HG02642 (cell line): Measurements from ENCODE around the gene P2RX6.

Experiments
- ATAC-seq: cut with Tn5 transposase; IDR thresholded peaks from one replicate; pipeline ENCODE4 v1.9.1; 2021; ENCODE audit warnings: mild to moderate bottlenecking; ENCODE audit not compliant: unreplicated experiment, poor library complexity

Gene P2RX6

DNA sequence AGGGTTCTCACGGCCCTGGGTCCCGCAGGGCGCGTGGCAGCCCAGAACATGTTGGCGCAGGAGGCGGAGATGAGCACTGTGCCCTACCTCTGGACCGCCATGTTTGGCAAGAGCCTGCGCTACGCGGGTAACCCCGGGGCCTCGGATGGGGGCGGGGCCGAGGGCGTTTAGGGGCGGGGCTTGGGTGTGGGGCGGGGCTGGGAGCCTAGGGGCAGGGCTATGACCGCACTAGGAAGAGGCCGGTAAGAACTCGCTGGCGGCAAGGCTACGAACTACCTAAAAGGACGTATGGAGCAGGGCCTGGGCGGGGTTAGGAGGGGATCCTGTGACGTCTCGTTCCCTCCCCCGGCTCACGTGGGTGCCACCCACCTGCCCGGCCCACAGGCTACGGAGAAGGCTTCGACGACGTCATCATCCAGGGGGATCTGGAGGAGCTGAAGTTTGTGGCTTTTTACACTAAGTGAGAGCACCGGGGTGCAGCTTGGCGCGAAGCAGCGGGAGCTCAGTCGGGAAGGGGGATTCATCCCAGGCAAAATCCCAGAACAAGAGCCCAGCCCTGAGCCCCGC lies 35.6 kb upstream of the P2RX6 start:
- ATAC-seq, result no peak

DNA sequence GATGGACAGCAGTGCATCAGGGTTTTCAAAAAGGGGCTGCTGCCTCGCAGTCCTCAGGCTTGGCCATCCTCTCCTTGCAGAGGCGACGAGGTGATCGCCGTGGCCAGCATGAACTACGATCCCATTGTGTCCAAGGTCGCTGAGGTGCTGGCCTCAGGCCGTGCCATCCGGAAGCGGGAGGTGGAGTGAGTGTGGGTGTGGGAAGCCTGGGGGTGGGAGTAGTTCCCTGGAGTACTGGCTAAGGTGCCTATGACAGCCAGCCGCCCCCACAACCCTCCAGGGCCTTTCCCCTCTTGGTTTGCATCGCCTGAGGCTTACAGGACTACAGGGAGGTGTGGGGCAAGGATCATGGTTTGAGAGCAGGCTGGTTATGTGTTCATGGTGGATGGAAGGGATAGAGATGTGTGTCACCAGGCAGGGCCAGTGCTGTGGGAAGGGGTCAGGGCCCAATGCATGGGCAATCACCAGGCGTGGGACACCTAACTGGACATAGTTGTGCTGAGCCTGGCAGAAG lies 35.0 kb upstream of the P2RX6 start:
- no peak for ATAC-seq

DNA sequence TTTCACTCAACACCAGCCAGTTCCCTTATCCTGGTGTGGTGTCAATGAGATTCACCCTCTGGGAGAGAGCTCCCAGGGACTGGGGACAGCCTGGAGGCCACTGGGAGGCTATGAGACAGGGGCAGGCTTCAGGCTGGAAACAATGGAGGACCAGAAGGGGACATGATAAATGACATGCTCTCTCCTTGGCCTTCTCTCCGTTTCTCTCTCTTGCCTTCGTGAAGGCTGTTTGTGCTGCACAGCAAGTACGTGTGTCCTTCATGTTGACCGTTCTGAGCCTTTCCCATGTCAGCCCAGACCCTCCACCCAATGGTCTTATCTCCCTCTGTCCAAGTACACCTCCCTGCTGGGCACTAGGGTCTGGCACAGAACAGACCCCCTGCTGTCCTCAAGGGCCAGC lies 34.4 kb upstream of the P2RX6 start:
- no peak for ATAC-seq

DNA sequence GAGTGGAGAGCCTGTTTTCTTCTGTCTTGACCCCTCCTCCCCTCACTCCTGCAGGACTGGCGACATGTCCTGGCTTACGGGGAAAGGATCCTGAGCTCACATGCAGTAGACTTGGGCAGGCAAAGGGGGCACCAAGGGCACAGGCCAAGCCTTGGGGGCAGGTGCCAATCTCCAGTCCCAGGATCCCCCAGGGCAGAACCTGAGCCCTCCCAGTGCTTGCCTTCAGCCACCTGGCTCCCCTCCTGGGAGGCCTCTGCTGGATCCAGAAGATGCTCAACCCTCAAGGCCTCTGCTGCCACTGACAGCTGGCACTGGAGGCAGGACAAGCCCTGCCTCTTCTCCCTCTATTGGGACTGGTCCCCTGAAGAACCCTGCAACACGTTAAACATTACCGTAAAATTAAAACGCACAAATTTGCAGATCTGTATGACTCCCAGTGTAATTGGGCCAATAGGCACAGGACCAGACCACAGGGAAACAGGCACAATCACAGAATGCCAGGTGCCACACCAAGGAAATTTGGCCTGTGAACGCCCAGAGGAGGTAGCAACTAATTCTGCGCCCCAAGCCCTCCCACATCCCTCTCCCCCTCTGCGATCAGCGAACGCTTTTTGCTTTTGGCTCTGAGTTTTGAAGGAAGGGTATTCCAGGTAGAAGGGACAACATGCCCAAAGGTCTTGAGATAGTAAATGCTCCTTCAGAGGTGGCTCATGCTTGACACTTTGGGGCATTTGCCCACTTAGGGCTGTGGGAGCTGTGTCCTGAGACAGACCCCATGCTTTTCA lies 33.8 kb upstream of the P2RX6 start:
- ATAC-seq, result no peak

DNA sequence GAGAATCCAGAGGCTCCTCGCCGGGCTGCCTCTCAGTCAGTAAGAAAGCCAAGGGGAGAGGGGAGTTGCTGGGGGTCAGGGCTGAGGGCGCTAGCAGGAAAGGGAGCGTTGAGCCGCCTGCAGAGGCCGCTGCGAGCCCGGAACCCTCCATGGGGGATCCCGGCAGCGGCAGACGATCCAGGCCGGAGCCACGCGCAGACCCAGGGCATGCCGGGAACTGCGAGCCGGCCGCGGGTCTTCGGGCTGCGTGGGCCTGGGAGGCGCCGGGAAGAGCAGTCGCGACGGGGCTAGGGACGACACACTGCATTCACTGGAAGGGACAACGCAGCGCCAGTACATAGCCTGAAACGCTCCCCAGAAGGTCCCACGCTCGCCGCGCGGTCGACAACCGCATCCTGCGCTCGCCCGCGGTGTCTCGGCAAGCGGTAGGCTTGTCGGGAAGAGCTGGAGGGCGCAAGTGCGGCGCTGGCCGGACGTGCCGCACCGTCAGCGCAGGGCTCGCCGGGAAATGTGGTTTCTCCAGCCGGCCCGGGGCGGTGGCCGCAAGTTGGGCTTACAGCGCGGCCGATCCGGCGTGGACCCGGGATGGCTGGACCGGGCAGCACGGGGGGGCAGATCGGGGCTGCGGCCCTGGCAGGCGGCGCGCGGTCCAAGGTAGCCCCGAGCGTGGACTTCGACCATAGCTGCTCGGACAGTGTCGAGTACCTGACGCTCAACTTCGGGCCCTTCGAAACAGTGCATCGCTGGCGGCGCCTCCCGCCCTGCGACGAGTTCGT lies 33.0 kb upstream of the P2RX6 start, which contains the start of gene LZTR1:
LZTR1 (plus strand) TSS at position 511 of the 776 bp plus-strand sequence; CDS start at position 586, 75 bp downstream.
- ATAC-seq, result peak; percentile 83

DNA sequence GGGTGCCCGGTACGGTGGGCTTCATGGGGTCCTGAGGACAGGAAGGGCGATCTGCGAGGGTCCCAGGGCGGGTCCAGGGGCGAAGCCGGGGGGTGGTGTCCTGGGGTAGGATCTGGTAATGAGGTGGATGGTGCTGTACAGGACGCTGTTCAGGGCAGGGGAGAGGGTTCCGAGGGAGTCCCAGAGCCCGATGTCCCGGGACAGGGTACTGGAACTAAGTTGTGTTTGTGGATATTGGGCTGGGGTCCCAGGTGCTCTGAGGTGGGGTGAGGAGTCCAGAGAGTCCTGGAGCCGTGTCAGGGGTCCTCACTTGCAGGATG lies 32.4 kb upstream of the P2RX6 start:
- ATAC-seq, result peak; percentile 18

DNA sequence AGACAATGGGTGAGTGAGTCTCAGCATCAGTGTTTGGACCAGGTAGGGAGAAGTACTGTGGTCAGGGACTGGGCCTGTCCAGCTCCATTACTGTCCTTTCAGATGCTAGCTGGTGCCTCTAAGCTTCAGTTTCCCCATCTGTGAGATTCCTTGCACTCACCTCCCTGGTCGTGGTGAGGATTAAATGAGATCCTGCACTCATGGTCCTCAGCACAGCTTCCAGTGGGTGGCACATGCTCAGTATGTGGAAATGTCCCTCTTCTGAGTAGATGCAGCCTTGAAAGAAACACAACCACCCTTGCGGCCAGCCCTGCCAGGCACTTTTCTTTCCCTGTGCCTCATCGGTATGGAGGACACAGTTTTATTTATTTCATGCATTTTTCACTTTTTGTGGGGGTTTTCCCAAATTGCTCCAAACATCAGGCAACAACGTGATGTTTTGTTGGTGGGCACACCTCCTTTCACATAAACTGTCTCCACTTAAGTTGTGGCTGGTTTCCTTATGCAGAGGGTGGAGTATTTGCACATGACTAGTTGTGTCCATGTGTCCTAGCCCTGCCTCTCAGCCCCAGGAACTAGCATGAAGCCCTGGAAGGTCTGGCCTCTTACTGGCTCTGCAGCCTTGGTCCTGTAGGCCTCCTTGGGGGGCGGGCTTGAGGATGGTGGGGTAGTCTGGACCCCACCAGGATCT lies 31.7 kb upstream of the P2RX6 start:
- no peak for ATAC-seq

DNA sequence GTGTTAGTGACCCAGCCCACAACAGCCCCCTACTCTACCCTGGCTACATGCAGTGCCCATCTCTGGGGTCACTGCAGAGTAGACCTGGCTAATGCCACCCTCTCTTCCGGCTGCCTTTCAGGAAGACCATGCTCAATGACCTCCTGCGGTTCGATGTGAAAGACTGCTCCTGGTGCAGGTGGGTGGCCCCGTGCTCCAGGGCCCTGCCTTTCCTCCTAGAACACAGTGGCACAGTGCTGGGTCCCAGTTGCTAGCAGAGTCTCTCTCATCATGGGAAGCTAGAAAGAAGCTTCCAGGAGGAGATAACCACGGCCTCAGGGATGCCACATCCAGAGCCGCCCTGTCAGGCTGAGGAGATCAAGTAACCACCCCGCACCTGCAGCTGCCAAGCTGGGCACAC lies 29.2 kb upstream of the P2RX6 start:
- ATAC-seq, result no peak

DNA sequence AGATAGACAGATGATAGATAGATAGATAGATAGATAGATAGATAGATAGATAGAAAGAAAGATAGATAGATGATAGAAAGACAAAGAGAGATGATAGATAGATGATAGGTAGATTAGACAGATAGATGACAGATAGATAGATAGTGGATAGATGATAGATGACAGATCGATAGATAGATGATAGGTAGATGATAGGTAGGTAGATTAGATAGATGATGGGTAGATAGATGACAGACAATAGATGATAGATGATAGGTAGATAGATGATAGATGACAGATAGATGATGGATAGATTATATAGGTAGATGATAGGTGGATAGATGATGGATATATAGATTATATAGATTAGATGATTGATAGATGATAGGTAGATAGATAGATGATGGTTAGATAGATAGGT lies 28.6 kb upstream of the P2RX6 start:
- ATAC-seq, result no peak

DNA sequence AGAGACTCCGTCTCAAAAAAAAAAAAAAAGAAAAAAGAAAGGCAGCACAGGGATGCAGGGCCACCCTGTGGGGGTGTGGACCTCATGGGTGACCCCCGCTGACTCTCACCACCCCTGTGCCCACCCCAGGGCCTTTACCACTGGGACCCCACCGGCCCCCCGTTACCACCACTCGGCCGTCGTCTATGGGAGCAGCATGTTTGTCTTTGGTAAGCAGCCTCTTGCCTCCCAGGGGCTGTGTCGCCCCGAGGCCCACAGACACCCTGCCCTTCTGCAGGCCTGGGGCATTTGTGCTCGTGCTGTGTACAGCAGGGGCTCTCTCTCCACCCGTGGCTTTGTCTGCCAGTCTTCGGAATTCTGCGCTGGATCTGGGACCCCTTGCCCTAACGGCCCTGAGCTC lies 27.6 kb upstream of the P2RX6 start:
- ATAC-seq, result no peak

DNA sequence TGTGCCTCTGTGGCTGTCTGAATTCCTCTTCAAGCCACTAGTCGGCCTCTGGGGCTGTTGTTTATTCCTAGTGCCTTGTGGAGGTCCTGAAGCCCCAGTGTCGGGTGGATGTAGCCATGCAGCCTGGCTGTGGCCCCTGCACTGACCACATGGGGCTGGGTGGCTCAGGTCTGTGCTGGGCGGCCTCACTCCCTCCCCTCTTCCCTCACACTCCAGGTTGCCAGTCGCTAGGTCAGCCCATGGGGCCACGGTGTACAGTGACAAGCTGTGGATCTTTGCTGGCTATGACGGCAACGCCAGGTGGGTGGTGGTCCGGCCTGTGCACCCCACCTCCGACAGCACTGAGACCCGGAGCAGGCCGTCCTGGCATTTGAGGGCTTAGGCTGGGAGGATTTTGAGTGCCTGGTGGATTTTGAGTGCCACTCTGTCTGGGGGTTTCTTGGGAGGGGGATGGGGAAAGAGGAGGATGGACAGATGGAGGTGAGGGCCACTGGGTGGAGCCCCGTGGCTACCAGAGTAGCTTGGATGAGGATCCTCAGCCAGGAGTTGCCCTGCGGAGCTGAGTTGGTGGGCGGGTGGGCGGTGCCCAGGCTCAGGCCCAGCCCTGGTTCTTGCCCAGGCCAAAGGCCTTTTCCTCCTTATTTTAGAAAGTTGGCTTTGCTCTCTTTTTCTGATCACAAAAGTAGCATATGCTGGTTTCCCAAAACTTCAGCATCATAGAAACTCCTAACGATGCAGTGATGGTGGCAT lies 26.2 kb upstream of the P2RX6 start:
- ATAC-seq, result no peak

DNA sequence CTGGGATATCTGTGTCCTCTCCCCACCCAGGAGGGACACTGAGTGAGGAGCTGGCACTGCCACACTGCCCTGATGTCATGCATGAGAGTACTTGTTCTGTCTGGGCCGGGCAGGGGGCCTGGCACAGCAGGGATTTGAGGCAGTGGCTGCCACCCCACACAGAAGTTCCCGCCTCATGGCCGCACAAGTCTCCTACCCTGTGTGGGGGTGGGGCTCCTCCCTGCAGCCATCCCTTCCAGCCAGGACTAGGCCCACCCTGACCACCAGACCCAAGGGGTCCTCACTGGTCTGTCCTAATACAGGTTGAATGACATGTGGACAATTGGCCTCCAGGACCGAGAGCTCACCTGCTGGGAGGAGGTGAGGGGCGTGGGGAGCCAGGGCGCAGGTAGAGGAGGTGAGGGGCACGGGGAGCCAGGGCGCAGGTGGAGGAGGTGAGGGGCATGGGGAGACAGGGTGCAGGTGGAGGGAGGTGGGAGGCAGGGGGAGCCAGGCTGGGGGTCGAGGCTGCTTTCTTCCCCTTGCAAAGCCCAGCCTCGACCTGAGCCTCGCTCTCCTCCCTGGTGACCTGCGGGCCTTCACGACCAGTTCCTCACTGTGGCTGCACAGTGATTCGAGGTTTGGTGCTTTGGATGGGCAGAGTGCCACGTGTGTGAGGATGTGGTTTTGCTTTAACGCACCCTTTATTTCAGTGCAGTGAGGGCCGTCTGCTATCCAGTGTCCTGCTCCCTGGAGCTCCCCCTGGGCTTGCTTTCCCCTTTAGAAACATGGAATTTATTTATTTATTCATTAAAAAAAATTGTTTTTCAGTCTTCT lies 25.4 kb upstream of the P2RX6 start:
- ATAC-seq, result no peak

DNA sequence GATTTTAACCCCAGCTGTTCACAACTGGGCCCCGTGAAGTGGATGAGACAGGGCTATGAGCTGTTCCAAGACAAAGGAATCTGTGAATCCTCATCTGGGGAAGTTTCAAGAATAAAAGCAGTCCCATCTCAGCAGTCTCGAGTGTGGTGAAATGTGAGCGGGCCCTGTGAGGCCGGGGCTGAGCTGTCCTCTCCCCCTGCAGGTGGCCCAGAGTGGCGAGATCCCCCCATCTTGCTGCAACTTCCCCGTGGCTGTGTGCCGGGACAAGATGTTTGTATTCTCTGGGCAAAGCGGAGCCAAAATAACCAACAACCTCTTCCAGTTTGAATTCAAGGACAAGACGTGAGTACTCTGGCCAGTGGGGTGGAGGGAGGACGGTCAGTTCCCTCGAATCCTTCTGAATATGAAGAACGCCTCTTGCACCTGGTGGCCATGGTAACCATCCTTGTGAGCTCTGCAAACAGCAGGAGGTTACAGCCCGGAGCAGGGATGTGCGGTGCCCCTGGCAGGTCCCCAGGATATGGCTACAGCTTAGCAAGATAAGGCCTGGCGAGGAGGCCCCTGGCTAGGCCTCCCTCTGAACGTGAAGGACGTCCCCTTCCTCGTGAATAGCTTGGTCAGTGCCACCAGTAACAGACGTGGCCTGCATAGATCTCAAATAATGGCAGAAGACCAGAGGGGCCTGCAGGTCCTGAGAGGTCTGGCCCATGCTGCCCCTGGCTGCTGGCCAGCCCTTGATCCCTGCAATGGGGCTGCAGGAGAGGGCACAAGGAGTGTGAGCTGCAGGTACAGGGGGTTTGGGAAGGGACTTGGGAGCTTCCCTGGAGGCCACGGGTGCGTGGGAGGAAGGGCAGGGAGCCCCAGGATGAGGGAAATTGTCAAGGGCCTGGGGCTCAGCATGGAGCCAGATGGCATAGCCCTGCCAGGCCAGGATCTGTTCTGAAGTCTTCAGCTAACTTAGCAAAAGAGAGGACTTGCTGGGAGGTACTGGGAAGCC lies 24.5 kb upstream of the P2RX6 start:
- no peak for ATAC-seq

DNA sequence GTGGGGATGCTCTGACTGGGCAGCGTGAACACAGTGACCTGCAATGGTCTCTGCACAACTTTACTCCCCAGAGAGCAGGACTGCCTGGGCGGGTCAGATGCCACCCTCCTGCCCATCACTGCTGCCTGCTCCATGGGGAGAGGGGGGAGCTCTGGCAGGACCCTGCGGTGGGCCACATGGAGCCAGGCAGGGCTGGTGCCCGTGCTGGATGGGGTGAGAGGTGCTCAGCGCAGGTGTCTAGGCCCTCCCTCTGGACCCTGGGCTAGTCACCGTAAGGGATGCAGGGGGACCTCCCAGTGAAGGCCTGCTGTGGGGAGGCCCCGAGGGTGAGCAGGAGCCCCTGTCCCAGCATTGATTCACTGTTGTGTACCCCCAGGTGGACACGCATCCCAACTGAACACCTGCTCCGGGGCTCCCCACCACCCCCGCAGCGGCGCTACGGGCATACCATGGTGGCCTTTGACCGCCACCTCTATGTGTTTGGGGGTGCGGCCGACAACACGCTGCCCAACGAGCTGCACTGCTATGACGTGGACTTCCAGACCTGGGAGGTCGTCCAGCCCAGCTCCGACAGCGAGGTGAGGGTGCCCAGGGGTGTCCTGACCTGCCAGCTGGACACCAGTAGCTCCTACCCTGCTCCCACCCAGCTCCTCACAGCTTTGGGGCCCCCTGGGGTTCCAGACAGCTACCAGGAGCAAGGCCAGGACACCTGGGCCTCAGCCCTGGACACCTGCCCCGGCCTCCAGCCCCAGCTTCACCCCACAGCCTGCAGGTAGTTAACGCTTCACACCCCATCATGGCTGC lies 23.5 kb upstream of the P2RX6 start:
- no peak for ATAC-seq

DNA sequence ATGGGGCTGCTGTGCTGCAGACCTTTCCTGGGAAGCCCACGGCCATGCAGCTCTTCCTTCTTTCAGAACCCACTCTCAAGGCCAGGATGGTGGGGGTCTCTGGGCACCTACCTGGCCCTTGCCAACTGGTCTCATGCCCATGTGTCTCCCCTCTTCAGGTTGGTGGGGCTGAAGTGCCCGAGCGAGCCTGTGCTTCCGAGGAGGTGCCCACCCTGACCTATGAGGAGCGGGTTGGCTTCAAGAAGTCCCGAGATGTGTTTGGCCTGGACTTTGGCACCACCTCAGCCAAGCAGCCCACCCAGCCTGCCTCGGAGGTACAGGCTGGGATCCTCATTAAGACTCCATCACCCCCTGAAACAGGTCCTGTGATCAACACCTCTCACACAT lies 22.9 kb upstream of the P2RX6 start:
- no peak for ATAC-seq

DNA sequence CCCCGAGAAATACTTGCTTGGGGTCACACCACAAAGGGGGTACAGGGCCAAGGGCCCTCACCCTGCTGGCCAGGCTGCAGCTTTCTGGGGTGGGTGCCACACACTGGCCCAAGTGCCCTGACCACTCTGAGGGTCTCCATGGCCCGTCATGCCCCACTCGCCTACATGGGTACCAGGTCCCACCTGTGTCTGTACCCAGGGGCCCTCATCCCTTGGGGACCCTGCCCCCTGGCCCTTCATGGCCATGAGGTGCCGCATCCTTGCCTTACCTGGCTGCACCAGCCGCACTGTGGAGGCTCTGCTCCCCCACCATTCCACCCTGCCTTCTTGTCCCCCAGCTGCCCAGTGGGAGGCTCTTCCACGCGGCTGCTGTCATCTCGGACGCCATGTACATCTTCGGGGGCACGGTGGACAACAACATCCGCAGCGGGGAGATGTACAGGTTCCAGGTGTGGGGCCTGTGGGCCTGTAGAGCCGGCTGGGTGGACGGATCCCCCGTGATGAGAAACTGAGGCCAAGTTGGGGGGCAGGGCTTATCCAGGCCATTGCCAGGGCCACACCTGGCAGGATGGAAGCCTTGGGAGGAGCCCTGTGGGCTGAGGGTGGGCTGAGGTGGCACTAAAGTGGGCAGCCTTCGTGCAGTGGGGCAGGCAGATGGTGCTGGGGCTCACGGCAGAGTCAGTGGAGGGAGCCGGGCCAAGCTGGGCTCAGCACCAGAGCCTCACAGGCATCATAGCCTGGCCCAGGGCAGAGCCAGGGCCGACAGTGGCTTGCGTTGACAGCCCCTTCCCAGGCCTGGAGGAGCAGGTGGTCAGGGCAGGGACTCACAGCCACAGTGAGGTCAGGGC lies 22.3 kb upstream of the P2RX6 start:
- no peak for ATAC-seq
